Loucy (cell line): ENCODE data around the gene DDN.

Experiments
- H2AFZ ChIP-seq: fragments of 200-600 bp; sonication (generic); 2 replicates; pipeline ENCODE4 v1.6.0; 2016; ENCODE audit warnings: antibody characterized with exemption, mild to moderate bottlenecking, low read length, moderate library complexity
- H3F3A ChIP-seq: fragments of 200-600 bp; 2 replicates; pipeline ENCODE4 v1.6.0; 2016; ENCODE audit warnings: antibody characterized with exemption, low read depth, mild to moderate bottlenecking
- H3K27me3 ChIP-seq: fragments of 200-600 bp; sonication (generic); 2 replicates; pipeline ENCODE4 v1.6.1; 2014; ENCODE audit warnings: low read length, mild to moderate bottlenecking; ENCODE audit not compliant: insufficient read depth, poor library complexity, severe bottlenecking
- H3K36me3 ChIP-seq: fragments of 200-600 bp; sonication (generic); 2 replicates; pipeline ENCODE4 v1.6.1; 2016; ENCODE audit warnings: low read length; ENCODE audit not compliant: insufficient read depth
- H3K4me1 ChIP-seq: fragments of 200-600 bp; sonication (generic); 2 replicates; pipeline ENCODE4 v1.5.1; 2014; ENCODE audit warnings: low read length, mild to moderate bottlenecking; ENCODE audit not compliant: insufficient read depth, poor library complexity, severe bottlenecking
- H3K4me2 ChIP-seq: fragments of 200-600 bp; sonication (generic); 2 replicates; pipeline ENCODE4 v1.6.0; 2014; ENCODE audit warnings: antibody characterized with exemption, low read length, low read depth, mild to moderate bottlenecking; ENCODE audit not compliant: poor library complexity, severe bottlenecking
- H3K4me3 ChIP-seq: fragments of 200-600 bp; sonication (generic); 2 replicates; pipeline ENCODE4 v1.5.1; 2014; ENCODE audit warnings: low read length, mild to moderate bottlenecking, mixed read lengths; ENCODE audit not compliant: poor library complexity, severe bottlenecking
- H3K79me2 ChIP-seq: fragments of 200-600 bp; sonication (generic); 2 replicates; pipeline ENCODE4 v1.6.1; 2014; ENCODE audit warnings: low read length; ENCODE audit not compliant: insufficient read depth
- H3K9ac ChIP-seq: fragments of 200-600 bp; sonication (generic); 2 replicates; pipeline ENCODE4 v1.6.0; 2014; ENCODE audit warnings: mild to moderate bottlenecking, low read depth, low read length, moderate library complexity; ENCODE audit not compliant: poor library complexity, severe bottlenecking
- H3K9me2 ChIP-seq: fragments of 200-600 bp; sonication (generic); replicated peaks from 2 replicates; pipeline ENCODE4 v1.6.1; 2016; ENCODE audit warnings: low read depth, low read length, mixed read lengths
- H3K9me3 ChIP-seq: fragments of 200-600 bp; sonication (generic); 2 replicates; pipeline ENCODE4 v1.6.1; 2014; ENCODE audit warnings: mild to moderate bottlenecking, antibody characterized with exemption, low read length, low read depth; ENCODE audit not compliant: insufficient read depth
- H4K20me1 ChIP-seq: fragments of 200-600 bp; sonication (generic); 2 replicates; pipeline ENCODE4 v1.6.0; 2014; ENCODE audit warnings: antibody characterized with exemption, low read length, mild to moderate bottlenecking; ENCODE audit not compliant: insufficient read depth, poor library complexity, severe bottlenecking
- CTCF ChIP-seq: fragments of 200-600 bp; sonication (generic); conservative IDR thresholded peaks from 2 replicates; pipeline ENCODE4 v1.5.1; 2014; ENCODE audit warnings: mild to moderate bottlenecking, antibody characterized with exemption, low read length
- EZH2phosphoT487 ChIP-seq: fragments of 200-600 bp; IDR thresholded peaks from 2 replicates; pipeline ENCODE4 v1.6.1; 2018; ENCODE audit warnings: antibody characterized with exemption, mild to moderate bottlenecking, moderate library complexity, borderline replicate concordance

DDN gene

GRCh38 chr12:49028666-49029275 lies 29.6 kb upstream of the DDN start:
- Histone ChIP-seq H3K9me3 (no peaks in the 10 kb centered on the region), H3K4me1 (no peaks in the 10 kb centered on the region), H3K4me2 (no peak overlapping the region), H3K9me2 (no peaks in the 10 kb centered on the region), H4K20me1 (no peaks in the 10 kb centered on the region), H3K9ac (no peak overlapping the region), H2AFZ (no peak overlapping the region), H3K4me3 (no peak overlapping the region), H3K27me3 (no peaks in the 10 kb centered on the region), H3F3A (no peaks in the 10 kb centered on the region), H3K36me3 (peaks cover 81% of the 10 kb centered on the region; the same call in 1 of the 2 replicates), H3K79me2 (no peaks in the 10 kb centered on the region)
- TF ChIP-seq EZH2phosphoT487 = no peak
- TF ChIP-seq CTCF = no peak

GRCh38 chr12:49027846-49028555 lies 28.8 kb upstream of the DDN start:
- Histone ChIP-seq H3K36me3 (peaks cover 79% of the 10 kb centered on the region; the same call in 1 of the 2 replicates), H3K9ac (no peak overlapping the region), H3K9me2 (no peaks in the 10 kb centered on the region), H2AFZ (no peak overlapping the region), H3K4me1 (no peaks in the 10 kb centered on the region), H3K9me3 (no peaks in the 10 kb centered on the region), H3F3A (no peaks in the 10 kb centered on the region), H4K20me1 (no peaks in the 10 kb centered on the region), H3K27me3 (no peaks in the 10 kb centered on the region), H3K4me2 (no peak overlapping the region), H3K4me3 (no peak overlapping the region), H3K79me2 (no peaks in the 10 kb centered on the region)
- no peak for TF ChIP-seq EZH2phosphoT487
- TF ChIP-seq CTCF = no peak

DNA sequence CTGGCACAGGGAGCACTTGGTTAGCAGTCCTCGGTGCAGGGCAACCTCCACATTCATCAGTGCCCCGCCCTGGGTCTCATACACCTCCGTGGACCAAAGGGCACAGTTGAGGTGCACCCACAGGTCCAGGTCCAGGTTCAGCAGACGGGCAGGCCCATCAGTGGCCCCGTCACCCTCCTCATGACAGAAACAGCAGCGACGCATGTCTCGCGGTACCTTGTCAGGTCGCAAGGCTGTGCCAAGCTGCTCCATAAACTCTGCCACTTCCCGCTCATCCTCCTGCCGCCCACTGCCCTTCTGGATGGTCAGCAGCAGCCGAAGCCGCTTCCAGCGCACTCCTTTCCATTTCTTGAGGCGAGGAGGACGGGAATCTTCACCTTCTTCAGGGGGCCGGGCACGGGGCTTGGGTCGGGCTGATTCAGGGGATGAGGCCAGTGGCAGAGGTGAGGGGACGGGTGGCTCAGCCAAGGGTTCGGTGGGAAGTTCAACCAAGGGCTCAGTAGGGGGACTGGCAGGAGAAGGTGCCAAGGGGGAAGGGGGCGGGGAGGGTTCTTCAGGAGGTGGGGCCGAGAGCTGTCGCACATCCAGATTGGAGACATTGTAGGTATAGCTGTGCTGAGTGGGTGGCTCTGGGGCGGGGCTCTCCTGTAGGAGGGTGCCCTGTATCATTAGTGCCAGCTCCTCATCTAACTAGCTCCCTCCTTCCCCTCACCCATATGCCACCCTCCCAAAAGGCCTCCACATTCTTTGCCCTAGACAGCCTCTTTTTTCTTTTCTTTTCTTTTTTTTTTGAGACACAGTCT lies 27.7 kb upstream of the DDN start:
- no peaks in the 10 kb centered on the region for H4K20me1 ChIP-seq
- H3K4me3 ChIP-seq = no peak overlapping the region
- H3K79me2 ChIP-seq = no peaks in the 10 kb centered on the region
- H3K4me2 ChIP-seq = no peak overlapping the region
- H2AFZ ChIP-seq = no peak overlapping the region
- peaks cover 79% of the 10 kb centered on the region; the same call in 1 of the 2 replicates for H3K36me3 ChIP-seq
- H3K9ac ChIP-seq = no peak overlapping the region
- H3K9me3 ChIP-seq = no peaks in the 10 kb centered on the region
- no peaks in the 10 kb centered on the region for H3K27me3 ChIP-seq
- H3K4me1 ChIP-seq = no peaks in the 10 kb centered on the region
- no peaks in the 10 kb centered on the region for H3K9me2 ChIP-seq
- H3F3A ChIP-seq = no peaks in the 10 kb centered on the region
- TF ChIP-seq CTCF (no peak), EZH2phosphoT487 (no peak)
